ENCODE results near the gene MUC2. TPM values are rescaled to one million over a fixed set of nuclear protein-coding genes. Genes with fewer than 3 reads are reported as not detected.

Gene MUC2
- total and polyA plus RNA-seq, 9 of the 15 experiments (the other 6 are each of a cell fraction or from before 2014, with no cell fraction given): under 0.01 to 0.18 TPM; not detected in 7

- WGBS (ENCODE audit: insufficient coverage, low coverage, missing lambda C conversion rate): under 1% methylated on average over 19 of the region's 28 CpGs
- ChIA-PET CTCF (ENCODE audit: low intra/inter-chr PET ratio) (no interaction called here), POLR2A (no interaction called here)
- no peaks in the 10 kb centered on the region for H3K9me3 ChIP-seq (replicated peaks; ENCODE audit: control insufficient read depth, insufficient read depth, low read depth, low read length)
- FAIRE-seq (no peak), ATAC-seq (no peak), DNase-seq (ENCODE audit: extremely low read depth in 1 of 4, low spot score in 3 of 4) (no peak)
- H3K9me1 ChIP-seq (ENCODE audit: control insufficient read depth, insufficient read depth, low read length): no peaks in the 10 kb centered on the region
- H3K4me1 ChIP-seq (replicated peaks in 1 of 2; ENCODE audit: control insufficient read depth in 2 of 2, insufficient read depth in 2 of 2, low read length in 2 of 2): peaks cover 0 to 34% of the 10 kb centered on the region in 2 experiments; a peak in 1 of 5 replicates
- in situ Hi-C loops (cut with MboI): no loop called here
- no peak overlapping the region for H3K4me2 ChIP-seq (ENCODE audit: insufficient read depth, low read length)
- intact Hi-C loops (cut with micrococcal nuclease): no loop called here
- TF ChIP-seq MXD1 (CRISPR knock-in tag; IDR thresholded peaks at IDR 0.05; ENCODE audit: borderline replicate concordance, poor library complexity, severe bottlenecking): no peak
- TF ChIP-seq ZEB2 (IDR thresholded peaks at IDR 0.05): no peak
- no peak for TF ChIP-seq ZNF77 (CRISPR knock-in tag; IDR thresholded peaks at IDR 0.05)
- no peak for TF ChIP-seq FOXP1 (CRISPR knock-in tag; IDR thresholded peaks at IDR 0.05)
- no peak for TF ChIP-seq NCOA6 (IDR thresholded peaks at IDR 0.05)
- TF ChIP-seq RFX1 (IDR thresholded peaks at IDR 0.05): no peak
- TF ChIP-seq ZBTB9 (CRISPR knock-in tag; IDR thresholded peaks at IDR 0.05): no peak
- TF ChIP-seq CEBPZ (IDR thresholded peaks at IDR 0.05; ENCODE audit: borderline replicate concordance, low read depth, low read length): no peak
- TF ChIP-seq ZNF217 (CRISPR knock-in tag; IDR thresholded peaks at IDR 0.05): no peak
- no peak overlapping the region for H3K4me3 ChIP-seq
- H3K9ac ChIP-seq (ENCODE audit: insufficient read depth in 1 of 2, low read depth in 2 of 2, low read length in 2 of 2): no peak overlapping the region
- no TSS peak for BruUV-seq (replicated peaks)
- H4K20me1 ChIP-seq (replicated peaks; ENCODE audit: control insufficient read depth, insufficient read depth, low read length): no peaks in the 10 kb centered on the region
- no peaks in the 10 kb centered on the region for H3K36me3 ChIP-seq (ENCODE audit: control insufficient read depth, insufficient read depth, low read length)
- H3K79me2 ChIP-seq (ENCODE audit: control insufficient read depth, insufficient read depth, low read length): no peaks in the 10 kb centered on the region
- no peak overlapping the region for H3K27ac ChIP-seq (ENCODE audit: extremely low read depth, low read depth, low read length)
- H2AFZ ChIP-seq (ENCODE audit: low read depth, low read length): no peak overlapping the region
- peaks cover 0 to 30% of the 10 kb centered on the region in 2 experiments; a peak in 2 of 5 replicates for H3K27me3 ChIP-seq (ENCODE audit: control insufficient read depth in 2 of 2, insufficient read depth in 2 of 2, low read length in 2 of 2)
Measured at GRCh38 chr11:1109101-1109917, 34.6 kb downstream of the MUC2 start.
